Small intestine (tissue), 7 donors: ENCODE data around the gene JAGN1. TPM values are rescaled to one million over a fixed set of nuclear protein-coding genes. Genes with fewer than 3 reads are reported as not detected.

Experiments
- DNase-seq, 2 donors: peaks; one replicate each; pipeline versions ENCODE4 v3.0.0 to v3.0.0-alpha.2; 2013
- FAIRE-seq: peaks from 2 replicates; lab custom pipeline; 2012; peaks lifted over from hg19 to GRCh38; lab: Jason Lieb, UNC
- H3K27ac ChIP-seq, 3 donors: one replicate each; pipeline ENCODE4 v1.5.1; 2013; ENCODE audit warnings: low read length in 2 of 3, mild to moderate bottlenecking in 2 of 3, control low read depth in 1 of 3, inconsistent platforms in 1 of 3, low read depth in 1 of 3, moderate library complexity in 1 of 3
- H3K27me3 ChIP-seq, 3 donors: one replicate each; pipeline ENCODE4 v1.6.1; 2013; ENCODE audit warnings: low read length in 3 of 3, inconsistent platforms in 1 of 3; ENCODE audit not compliant: control insufficient read depth in 3 of 3, insufficient read depth in 3 of 3
- H3K36me3 ChIP-seq, 3 donors: one replicate each; pipeline ENCODE4 v1.6.1; 2013; ENCODE audit warnings: low read length in 3 of 3, inconsistent platforms in 1 of 3, low read depth in 1 of 3, mild to moderate bottlenecking in 1 of 3, moderate library complexity in 1 of 3; ENCODE audit not compliant: control insufficient read depth in 3 of 3, insufficient read depth in 2 of 3
- H3K4me1 ChIP-seq, 3 donors: one replicate each; pipeline ENCODE4 v1.6.1; 2013; ENCODE audit warnings: low read length in 2 of 3, inconsistent platforms in 1 of 3, low read depth in 1 of 3, mild to moderate bottlenecking in 1 of 3, moderate library complexity in 1 of 3; ENCODE audit not compliant: control insufficient read depth in 3 of 3, insufficient read depth in 2 of 3
- H3K4me3 ChIP-seq, 3 donors: one replicate each; pipeline ENCODE4 v1.5.1; 2013; ENCODE audit warnings: low read length in 3 of 3, control low read depth in 1 of 3, inconsistent platforms in 1 of 3, low read depth in 1 of 3, mild to moderate bottlenecking in 1 of 3, moderate library complexity in 1 of 3
- H3K9me3 ChIP-seq, 2 donors: one replicate each; pipeline ENCODE4 v1.6.1; 2013; ENCODE audit warnings: low read depth in 1 of 2, low read length in 1 of 2; ENCODE audit not compliant: control insufficient read depth in 2 of 2, insufficient read depth in 1 of 2
- WGBS, 3 donors: extraction: QIAGEN DNeasy Blood & Tissue Kit; methylation state at CpG; one replicate each; pipeline ENCODE4 v1.1.7; 2013; 5-methylcytosine and 5-hydroxymethylcytosine counted together
- polyA plus RNA-seq, 4 donors: library from polyadenylated mRNA; stranded (reverse) in 3 of 4; unstranded in 1 of 4; fragments of 200-250 nt in 3 of 4; fragments of 120-200 nt in 1 of 4; gene quantifications; one replicate each; pipeline versions ENCODE4 v1.2.1 to v1.2.3, GENCODE V29; 2013
- donor health status: healthy with polysubstance abuse.
- donor health status: control.
- donor health status: control.
- donor health status: Bipolar disorder and iron deficiency.
- donor health status: healthy.

The JAGN1 gene
- polyA plus RNA-seq, 4 donors = 49.0 to 56.8 (median 52.7) TPM

DNA sequence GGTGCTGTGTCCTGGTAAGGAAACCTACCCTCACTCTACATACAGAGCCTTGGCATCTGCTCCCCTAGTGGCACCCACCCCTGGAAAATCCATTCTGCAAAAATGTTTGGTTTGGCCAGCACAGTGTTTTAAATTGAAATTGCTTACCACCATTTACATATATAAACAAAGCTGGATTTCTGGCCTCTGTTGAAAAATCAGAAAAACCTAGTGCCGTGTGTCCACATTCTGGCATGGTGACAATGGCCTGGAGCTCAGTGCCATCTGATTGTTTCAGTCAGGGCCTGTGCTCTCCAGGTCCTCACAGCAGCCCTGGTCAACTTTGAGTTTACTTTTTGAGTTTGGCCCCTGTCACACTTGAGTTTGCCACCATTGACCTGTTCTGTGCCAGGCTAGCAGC, 23.6 kb downstream of the JAGN1 start:
- peak overlapping the region in 1 of 3 donors; percentile 71 for H3K27ac ChIP-seq

GRCh38 chr3:9914559-9915253, 24.3 kb downstream of the JAGN1 start:
- DNase-seq (no peak), FAIRE-seq (no peak)
- 15 to 21% (median 19%) methylated on average over 15 of the region's 15 CpGs for WGBS, 3 donors
- Histone ChIP-seq H3K27me3 (no peaks in the 10 kb centered on the region), H3K9me3 (no peaks in the 10 kb centered on the region), H3K36me3 (peaks cover 0 to 50% (median 11%) of the 10 kb centered on the region in 3 donors), H3K4me3 (peak overlapping the region in 2 of 3 donors; percentile 20 to 53), H3K27ac (peak overlapping the region; percentile 78 to 86 (median 80)), H3K4me1 (peaks cover 4 to 35% (median 6%) of the 10 kb centered on the region in 3 donors)

More for the DNA sequence above, 23.6 kb downstream of the JAGN1 start:
- Histone ChIP-seq H3K27me3 (no peaks in the 10 kb centered on the region), H3K36me3 (peaks cover 0 to 55% (median 14%) of the 10 kb centered on the region in 3 donors), H3K4me3 (no peak overlapping the region), H3K4me1 (peaks cover 4 to 35% (median 6%) of the 10 kb centered on the region in 3 donors), H3K9me3 (no peaks in the 10 kb centered on the region)
- FAIRE-seq (no peak), DNase-seq (no peak)
- WGBS, 3 donors = 52 to 67% (median 64%) methylated on average over 1 of the region's 1 CpG

GRCh38 chr3:9915254-9916141, 25.1 kb downstream of the JAGN1 start:
- no peak for FAIRE-seq
- Histone ChIP-seq H3K4me1 (peaks cover 4 to 35% (median 6%) of the 10 kb centered on the region in 3 donors), H3K36me3 (peaks cover 0 to 51% (median 11%) of the 10 kb centered on the region in 3 donors), H3K27ac (peak overlapping the region; percentile 80 to 86 (median 83)), H3K9me3 (no peaks in the 10 kb centered on the region), H3K27me3 (no peaks in the 10 kb centered on the region), H3K4me3 (peak overlapping the region in 2 of 3 donors; percentile 48 to 53)
- 0 to 1% (median 1%) methylated on average over 54 to 99 of the region's 99 CpGs for WGBS, 3 donors
- DNase-seq = peak; percentile 55 to 81

DNA sequence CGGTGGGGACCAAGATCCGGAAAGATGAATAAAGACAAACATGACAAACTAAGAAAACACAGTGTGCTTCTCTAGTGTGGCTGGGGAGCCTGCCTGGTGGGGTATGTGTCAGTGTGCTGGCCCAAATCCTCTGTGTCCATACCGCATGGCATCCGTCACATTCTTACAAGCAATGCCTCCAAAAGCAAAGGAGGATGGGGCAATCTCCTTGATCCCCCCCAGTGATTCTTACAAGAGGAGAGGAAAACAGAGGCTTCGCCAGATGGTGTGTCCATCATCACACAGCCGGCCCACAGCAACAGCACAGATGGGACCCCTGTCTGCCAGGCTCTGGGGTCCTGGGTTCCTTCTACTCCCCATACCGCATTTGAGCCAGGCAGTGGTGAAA, 25.9 kb downstream of the JAGN1 start:
- Histone ChIP-seq H3K4me1 (peaks cover 4 to 35% (median 6%) of the 10 kb centered on the region in 3 donors), H3K27me3 (no peaks in the 10 kb centered on the region), H3K9me3 (no peaks in the 10 kb centered on the region), H3K27ac (peak overlapping the region; percentile 70 to 84 (median 83)), H3K4me3 (peak overlapping the region in 1 of 3 donors; percentile 43), H3K36me3 (peaks cover 0 to 50% (median 3%) of the 10 kb centered on the region in 3 donors)
- no peak for DNase-seq
- 24 to 50% (median 49%) methylated on average over 7 of the region's 7 CpGs for WGBS, 3 donors
- FAIRE-seq = no peak

DNA sequence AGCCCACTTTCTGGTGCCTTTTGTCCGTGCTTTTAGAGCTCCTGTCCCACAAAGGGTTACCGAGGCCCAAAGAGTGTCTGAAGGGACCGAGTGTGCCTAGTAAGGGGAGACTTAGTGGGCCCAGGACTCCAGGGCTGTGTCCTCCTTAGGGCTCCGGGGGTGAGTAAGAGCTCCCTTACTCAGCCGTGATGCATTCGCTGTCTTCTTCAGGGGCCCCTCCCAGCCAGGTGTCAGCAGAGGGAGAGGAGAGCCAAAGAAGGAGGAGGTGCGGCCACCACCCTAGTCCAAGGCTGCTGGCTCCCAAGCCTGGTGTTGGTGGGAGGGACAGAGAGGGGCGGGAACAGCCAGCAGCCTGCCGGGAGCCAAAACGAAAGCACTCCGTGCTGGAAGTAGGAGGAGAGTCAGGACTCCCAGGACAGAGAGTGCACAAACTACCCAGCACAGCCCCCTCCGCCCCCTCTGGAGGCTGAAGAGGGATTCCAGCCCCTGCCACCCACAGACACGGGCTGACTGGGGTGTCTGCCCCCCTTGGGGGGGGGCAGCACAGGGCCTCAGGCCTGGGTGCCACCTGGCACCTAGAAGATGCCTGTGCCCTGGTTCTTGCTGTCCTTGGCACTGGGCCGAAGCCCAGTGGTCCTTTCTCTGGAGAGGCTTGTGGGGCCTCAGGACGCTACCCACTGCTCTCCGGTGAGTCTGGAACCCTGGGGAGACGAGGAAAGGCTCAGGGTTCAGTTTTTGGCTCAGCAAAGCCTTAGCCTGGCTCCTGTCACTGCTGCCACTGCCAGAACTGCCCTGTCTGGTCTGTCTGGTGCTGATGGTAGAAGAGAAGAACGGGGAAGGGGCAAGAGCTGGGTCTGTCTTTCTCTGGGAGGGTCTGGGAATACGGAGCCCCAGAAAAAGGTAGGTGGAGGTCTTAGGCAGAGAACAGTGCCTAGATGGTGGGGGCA, 26.6 kb downstream of the JAGN1 start, which contains the start of gene IL17RC:
TSS of gene IL17RC (plus strand) at position 365 of the 947 bp plus-strand sequence. CDS start at position 583, 218 bp downstream.
- FAIRE-seq (no peak), DNase-seq (peak; percentile 94 to 97)
- H3K9me3 ChIP-seq = no peaks in the 10 kb centered on the region
- 5 to 19% (median 16%) methylated on average over 17 to 19 of the region's 19 CpGs for whole genome bisulfite sequencing, 3 donors
- peak within 1 kb of the TSS in 2 of 3 donors; percentile 48 to 54 for H3K4me3 ChIP-seq
- H3K36me3 ChIP-seq = peaks cover 0 to 45% (median 2%) of the 10 kb centered on the region in 3 donors
- H3K4me1 ChIP-seq = peaks cover 4 to 35% (median 6%) of the 10 kb centered on the region in 3 donors
- peak within 1 kb of the TSS; percentile 83 to 86 (median 84) for H3K27ac ChIP-seq
- H3K27me3 ChIP-seq = no peaks in the 10 kb centered on the region

GRCh38 chr3:9917820-9918219, 27.4 kb downstream of the JAGN1 start:
- WGBS, 3 donors = 22 to 57% (median 47%) methylated on average over 10 of the region's 10 CpGs
- no peaks in the 10 kb centered on the region for H3K27me3 ChIP-seq
- H3K36me3 ChIP-seq = peaks cover 0 to 38% (median 2%) of the 10 kb centered on the region in 3 donors
- H3K9me3 ChIP-seq = no peaks in the 10 kb centered on the region
- peak overlapping the region in 2 of 3 donors; percentile 43 to 54 for H3K4me3 ChIP-seq
- H3K4me1 ChIP-seq = peaks cover 4 to 35% (median 4%) of the 10 kb centered on the region in 3 donors
- peak in 1 of 2 donors; percentile 20 for DNase-seq
- H3K27ac ChIP-seq = peak overlapping the region in 1 of 3 donors; percentile 77
- FAIRE-seq = no peak

GRCh38 chr3:9918261-9919038, 28.0 kb downstream of the JAGN1 start:
- no peaks in the 10 kb centered on the region for H3K9me3 ChIP-seq
- DNase-seq = no peak
- H3K36me3 ChIP-seq = peaks cover 0 to 41% (median 2%) of the 10 kb centered on the region in 3 donors
- H3K27ac ChIP-seq = no peak overlapping the region
- peaks cover 4 to 35% (median 4%) of the 10 kb centered on the region in 3 donors for H3K4me1 ChIP-seq
- 84 to 91% (median 90%) methylated on average over 8 of the region's 8 CpGs for WGBS, 3 donors
- no peak for FAIRE-seq
- no peaks in the 10 kb centered on the region for H3K27me3 ChIP-seq
- peak overlapping the region in 1 of 3 donors; percentile 13 for H3K4me3 ChIP-seq
